NCI-H774 (cell line): ENCODE data around the gene KRTAP12-1.
"Not testable (repeated sequence)": the region's sequence is repeated elsewhere in the genome, so short reads cannot be mapped to it uniquely, and the experiment has no call there.

Source experiments
- DNase-seq: peaks from one replicate; lab custom pipeline; 2025; lab: John Stamatoyannopoulos, UW

Gene KRTAP12-1

GRCh38 chr21:44644878-44645277 is 37.1 kb downstream of the KRTAP12-1 start:
- DNase-seq: no peak

GRCh38 chr21:44643741-44644310 is 38.1 kb downstream of the KRTAP12-1 start:
- no peak for DNase-seq

GRCh38 chr21:44640761-44641160 is 41.2 kb downstream of the KRTAP12-1 start:
- DNase-seq: no peak

DNA sequence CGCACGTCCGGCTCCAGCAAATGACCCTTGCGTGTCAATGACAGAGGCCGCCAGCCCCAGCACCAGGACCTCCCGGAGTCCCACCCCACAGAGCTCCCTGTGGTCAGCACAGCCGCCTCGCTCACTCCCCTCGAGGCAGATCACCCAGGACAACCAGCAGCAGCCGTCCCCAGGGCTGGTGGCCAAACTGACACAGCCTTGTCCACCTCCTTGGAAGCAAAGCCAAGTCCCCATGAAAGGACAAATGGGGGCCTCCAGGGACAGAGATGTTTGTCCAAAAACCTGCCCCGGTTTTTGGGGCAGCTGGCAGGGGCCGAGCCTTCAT is 42.7 kb downstream of the KRTAP12-1 start:
- DNase-seq: no peak

DNA sequence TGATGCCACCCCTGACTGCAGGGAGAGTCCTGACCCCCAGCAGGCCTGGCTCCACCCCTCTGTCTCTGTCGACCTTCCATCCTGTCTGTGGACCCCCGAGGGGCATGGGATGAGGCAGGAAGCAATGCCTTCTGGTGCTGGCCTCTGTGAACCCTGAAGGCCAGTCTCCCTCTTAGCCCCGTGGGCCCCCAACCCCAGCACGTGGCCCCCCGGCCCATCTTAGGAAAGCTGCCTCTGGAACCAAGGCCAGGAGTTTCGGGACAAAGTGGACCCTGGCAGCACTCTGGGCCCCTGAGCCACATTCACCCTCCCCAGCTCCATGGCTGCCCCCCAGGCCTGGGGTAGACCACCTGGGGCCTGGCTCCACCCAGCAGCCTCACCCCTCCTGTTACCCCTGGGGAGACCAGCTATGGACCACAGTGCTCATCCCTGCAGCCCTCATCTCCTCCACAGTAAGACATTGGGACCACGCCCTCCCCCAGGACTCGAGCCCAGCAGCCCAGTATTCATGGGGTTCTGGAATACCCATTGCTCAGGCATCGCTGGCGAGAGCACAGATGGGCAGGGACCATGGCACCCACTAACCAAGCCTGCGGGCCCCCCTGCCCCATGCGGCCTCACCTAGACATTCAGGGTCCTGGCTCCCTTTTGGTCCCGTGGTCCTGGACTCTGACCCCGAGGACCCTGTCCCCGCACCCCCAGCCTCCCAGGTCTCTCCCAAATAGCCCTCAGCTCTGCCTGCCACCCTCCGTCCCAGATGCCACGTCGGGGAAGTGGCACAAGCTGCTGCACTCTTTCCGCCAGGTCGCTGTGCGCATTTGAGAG is 43.2 kb downstream of the KRTAP12-1 start:
- DNase-seq: not testable (repeated sequence)

- DNase-seq: not testable (repeated sequence)
Observed at GRCh38 chr21:44637851-44638348, 44.1 kb downstream of the KRTAP12-1 start.

GRCh38 chr21:44637018-44637850 is 44.7 kb downstream of the KRTAP12-1 start, which contains the start of gene KRTAP10-10:
KRTAP10-10 (plus strand) TSS chr21:44637356; CDS start chr21:44637418, 62 bp downstream.
- DNase-seq: no peak

- DNase-seq: no peak
Observed at GRCh38 chr21:44636209-44637017, 45.5 kb downstream of the KRTAP12-1 start.

DNA sequence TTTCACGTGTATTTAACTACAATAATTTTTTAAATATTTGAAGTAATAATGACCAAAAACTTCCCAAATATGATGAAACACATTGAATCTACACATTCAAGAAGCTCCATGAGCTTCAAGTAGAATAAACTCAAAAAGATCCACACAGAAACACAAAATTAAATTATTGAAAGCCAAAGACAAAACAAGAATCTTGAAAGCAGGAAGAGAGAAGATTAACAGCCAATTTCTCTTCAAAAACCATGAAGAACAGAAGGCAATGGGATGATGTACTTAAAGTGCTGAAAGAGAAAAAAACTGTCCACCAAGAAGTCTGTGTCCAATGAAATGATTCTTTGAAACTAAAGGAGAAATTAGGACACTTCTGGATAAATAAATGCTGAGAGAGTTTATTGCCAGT is 49.9 kb downstream of the KRTAP12-1 start:
- DNase-seq: no peak
